ENCODE results near the gene P2RY2.

GRCh38 chr11:73221996-73222395 lies 3.9 kb downstream of the P2RY2 start:
- TF ChIP-seq CTCF (IDR thresholded peaks at IDR 0.05): no peak
- TF ChIP-seq EZH2 (IDR thresholded peaks at IDR 0.05; ENCODE audit: borderline replicate concordance, insufficient read depth, low read depth, low read length, poor library complexity, severe bottlenecking): no peak

All from B cell (primary cell).